Stimulated activated CD8-positive, alpha-beta memory T cell treated with anti-CD3 and anti-CD28 coated beads, Interleukin-15, amount 100 ng/mL, for 1 hour (primary cell): ENCODE results near the gene PPP2R3B.
A peak's percentile ranks its signal among the peaks of the same experiment; 100 is the strongest.
"Not testable (repeated sequence)": the region's sequence is repeated elsewhere in the genome, so short reads cannot be mapped to it uniquely, and the experiment has no call there.

ENCODE experiments used
- DNase-seq: peaks from one replicate; pipeline ENCODE4 v3.0.0-alpha.2; 2020; ENCODE audit warnings: low read depth

The PPP2R3B gene

GRCh38 chrX:386768-387575 is at the start of gene PPP2R3B:
Gene PPP2R3B, minus strand, starts transcription at chrX:386907. Its CDS starts 216 bp downstream, at chrX:386691.
- peak; percentile 95 for DNase-seq

- no peak for DNase-seq
Observed at GRCh38 chrX:435536-436122, 48.9 kb upstream of the PPP2R3B start.

GRCh38 chrX:434946-435345 is 48.2 kb upstream of the PPP2R3B start:
- DNase-seq = no peak

GRCh38 chrX:433771-434170 is 47.1 kb upstream of the PPP2R3B start:
- DNase-seq = no peak

GRCh38 chrX:432666-433065 is 46.0 kb upstream of the PPP2R3B start:
- DNase-seq = not testable (repeated sequence)

- no peak for DNase-seq
Observed at GRCh38 chrX:431492-432111, 44.9 kb upstream of the PPP2R3B start.

GRCh38 chrX:431056-431455 is 44.3 kb upstream of the PPP2R3B start:
- DNase-seq = no peak

GRCh38 chrX:429266-429825 is 42.6 kb upstream of the PPP2R3B start:
- no peak for DNase-seq

GRCh38 chrX:427812-428725 is 41.4 kb upstream of the PPP2R3B start:
- no peak for DNase-seq

GRCh38 chrX:426881-427280 is 40.2 kb upstream of the PPP2R3B start:
- DNase-seq = no peak

GRCh38 chrX:425056-425455 is 38.3 kb upstream of the PPP2R3B start:
- DNase-seq = no peak

- DNase-seq = no peak
Observed at GRCh38 chrX:421646-422391, 35.1 kb upstream of the PPP2R3B start.

- DNase-seq = no peak
Observed at GRCh38 chrX:420496-421223, 34.0 kb upstream of the PPP2R3B start.

- DNase-seq = no peak
Observed at GRCh38 chrX:418927-419729, 32.4 kb upstream of the PPP2R3B start.

- not testable (repeated sequence) for DNase-seq
Observed at GRCh38 chrX:415498-415897, 28.8 kb upstream of the PPP2R3B start.

GRCh38 chrX:413322-414201 is 26.9 kb upstream of the PPP2R3B start:
- DNase-seq = no peak

- DNase-seq = no peak
Observed at GRCh38 chrX:410296-410695, 23.6 kb upstream of the PPP2R3B start.

GRCh38 chrX:405149-405548 is 18.4 kb upstream of the PPP2R3B start:
- DNase-seq = no peak

GRCh38 chrX:404656-405055 is 17.9 kb upstream of the PPP2R3B start:
- no peak for DNase-seq
